IMR-90 (cell line): ENCODE data around the gene EMID1. TPM values are rescaled to one million over a fixed set of nuclear protein-coding genes. Genes with fewer than 3 reads are reported as not detected.

Source experiments
- ATAC-seq: fragments of 200-7000 bp; cut with Tn5 transposase; 2 replicates; pipeline ENCODE4 v1.9.1; 2020; ENCODE audit warnings: low read depth, mild to moderate bottlenecking, moderate library complexity
- BruUV-seq: library from RNA; stranded (reverse); fragments of 400-500 nt; replicated peaks from 2 replicates; lab custom pipeline; 2021; lab: Mats Ljungman, UMichigan
- CTCF ChIA-PET: fragments of 300-600 bp; formaldehyde crosslinking; extraction: SDS; loops from one replicate; lab custom pipeline; 2021; ENCODE audit warnings: antibody characterized with exemption; lab: Yijun Ruan, JAX
- POLR2A ChIA-PET: fragments of 300-600 bp; sonication (Branson Sonifier 250); formaldehyde crosslinking; loops from one replicate; lab custom pipeline; 2022; ENCODE audit warnings: antibody characterized with exemption; ENCODE audit not compliant: unreplicated experiment; lab: Charles Lee
- DNase-seq: peaks from one replicate; pipeline ENCODE4 v3.0.0; 2013
- H2AFZ ChIP-seq: replicated peaks from 2 replicates; pipeline ENCODE3; 2013; ENCODE audit warnings: low read length, mild to moderate bottlenecking; ENCODE audit not compliant: poor library complexity
- H2AK5ac ChIP-seq: 2 replicates; pipeline ENCODE4 v1.6.1; 2013; ENCODE audit warnings: low read depth, low read length, inconsistent platforms
- H2AK9ac ChIP-seq: replicated peaks from 2 replicates; pipeline ENCODE3; 2013; ENCODE audit warnings: mild to moderate bottlenecking, low read depth, low read length, moderate library complexity; ENCODE audit not compliant: poor library complexity
- H2BK120ac ChIP-seq: 2 replicates; pipeline ENCODE4 v1.6.1; 2013; ENCODE audit warnings: low read depth, low read length, inconsistent platforms
- H2BK15ac ChIP-seq: 3 replicates; pipeline ENCODE4 v1.6.1; 2013; ENCODE audit warnings: low read depth, low read length, inconsistent platforms
- H2BK20ac ChIP-seq: 2 replicates; pipeline ENCODE4 v1.6.1; 2013; ENCODE audit warnings: low read depth, mild to moderate bottlenecking, inconsistent platforms, low read length, moderate library complexity
- H2BK5ac ChIP-seq: 2 replicates; pipeline ENCODE4 v1.6.1; 2013; ENCODE audit warnings: mild to moderate bottlenecking, low read depth, low read length, inconsistent platforms; ENCODE audit not compliant: poor library complexity, severe bottlenecking
- H3K14ac ChIP-seq: replicated peaks from 2 replicates; pipeline ENCODE4 v1.6.1; 2013; ENCODE audit warnings: low read depth, low read length, inconsistent platforms
- H3K18ac ChIP-seq: 2 replicates; pipeline ENCODE4 v1.6.1; 2013; ENCODE audit warnings: low read depth, low read length, control low read depth
- H3K23ac ChIP-seq: 2 replicates; pipeline ENCODE4 v1.6.1; 2013; ENCODE audit warnings: low read depth, low read length, inconsistent platforms
- H3K27ac ChIP-seq: 2 replicates; pipeline ENCODE4 v1.5.1; 2013; ENCODE audit warnings: mild to moderate bottlenecking, control low read depth, low read length; ENCODE audit not compliant: insufficient read depth
- H3K27me3 ChIP-seq: 2 replicates; pipeline ENCODE4 v1.6.1; 2013; ENCODE audit warnings: low read length; ENCODE audit not compliant: control insufficient read depth, insufficient read depth
- H3K36me3 ChIP-seq: 2 replicates; pipeline ENCODE4 v1.6.1; 2013; ENCODE audit warnings: low read length, mixed read lengths; ENCODE audit not compliant: control insufficient read depth, insufficient read depth
- H3K4ac ChIP-seq: 2 replicates; pipeline ENCODE4 v1.6.1; 2013; ENCODE audit warnings: low read depth, low read length, inconsistent platforms
- H3K4me1 ChIP-seq: 2 replicates; pipeline ENCODE4 v1.6.1; 2013; ENCODE audit warnings: low read length, mixed read lengths; ENCODE audit not compliant: control insufficient read depth, insufficient read depth
- H3K4me2 ChIP-seq: 2 replicates; pipeline ENCODE4 v1.6.1; 2013; ENCODE audit warnings: low read depth, mild to moderate bottlenecking, control low read depth, low read length, moderate library complexity
- H3K4me3 ChIP-seq: 2 replicates; pipeline ENCODE4 v1.5.1; 2013; ENCODE audit warnings: low read depth, mild to moderate bottlenecking, control low read depth, low read length, moderate library complexity; ENCODE audit not compliant: insufficient read depth
- H3K56ac ChIP-seq: 2 replicates; pipeline ENCODE4 v1.6.1; 2013; ENCODE audit warnings: low read length, inconsistent platforms; ENCODE audit not compliant: insufficient read depth; ENCODE audit errors: extremely low read depth
- H3K79me1 ChIP-seq, 2 experiments: 2 replicates each; pipeline ENCODE4 v1.6.1; 2013; ENCODE audit warnings: low read length in 2 of 2, inconsistent platforms in 1 of 2, low read depth in 1 of 2
- H3K9ac ChIP-seq: 2 replicates; pipeline ENCODE4 v1.6.1; 2013; ENCODE audit warnings: low read depth, low read length, control low read depth
- H3K9me1 ChIP-seq: 2 replicates; pipeline ENCODE4 v1.6.1; 2013; ENCODE audit warnings: low read length, inconsistent platforms; ENCODE audit not compliant: insufficient read depth
- H3K9me3 ChIP-seq: 2 replicates; pipeline ENCODE4 v1.6.1; 2013; ENCODE audit warnings: low read length; ENCODE audit not compliant: control insufficient read depth, insufficient read depth
- H4K20me1 ChIP-seq: 2 replicates; pipeline ENCODE4 v1.6.1; 2013; ENCODE audit warnings: low read length, inconsistent platforms; ENCODE audit not compliant: insufficient read depth
- H4K5ac ChIP-seq: 2 replicates; pipeline ENCODE4 v1.6.1; 2013; ENCODE audit warnings: mild to moderate bottlenecking, low read depth, low read length, control low read depth
- H4K8ac ChIP-seq, 2 experiments: 2 replicates each; pipeline ENCODE4 v1.6.1; 2013; ENCODE audit warnings: low read depth in 2 of 2, low read length in 2 of 2, control low read depth in 1 of 2, inconsistent platforms in 1 of 2
- H4K91ac ChIP-seq: 2 replicates; pipeline ENCODE4 v1.6.1; 2013; ENCODE audit warnings: low read depth, low read length, inconsistent platforms; ENCODE audit not compliant: insufficient read depth
- FOS ChIP-seq: fragments of 150-350 bp; IDR thresholded peaks from 2 replicates; pipeline ENCODE4 v1.6.1; 2016; ENCODE audit warnings: low read depth, low read length
- MXI1 ChIP-seq: IDR thresholded peaks from 2 replicates; pipeline ENCODE4 v1.6.1; 2012; ENCODE audit warnings: low read depth, mild to moderate bottlenecking, low read length, moderate library complexity, borderline replicate concordance
- WGBS, 2 experiments: methylation state at CpG; one replicate each; pipeline versions ENCODE4 v1.1.5 to v1.1.7; 2013; ENCODE audit warnings: missing lambda C conversion rate in 2 of 2; ENCODE audit not compliant: insufficient read length in 1 of 2; ENCODE audit errors: extremely low coverage in 2 of 2; 5-methylcytosine and 5-hydroxymethylcytosine counted together
- dilution Hi-C: fragments of 300-500 bp; cut with HindIII; formaldehyde crosslinking; loops from one replicate; pipeline ENCODE4 v1.14.3; 2018; ENCODE audit warnings: low sequenced_read_pairs; ENCODE audit not compliant: unreplicated experiment
- in situ Hi-C: fragments of 300-500 bp; cut with MboI; formaldehyde crosslinking; loops from 3 replicates; pipeline ENCODE4 v1.14.3; 2019; ENCODE audit warnings: low sequenced_read_pairs, inconsistent platforms, mixed read lengths
- intact Hi-C: fragments of 100-400 bp; cut with micrococcal nuclease; formaldehyde crosslinking; loops from 2 replicates; pipeline ENCODE4 v1.10.0; 2022
- polyA plus RNA-seq, 3 experiments: library from polyadenylated mRNA; depleted of rRNA; stranded (reverse); fragments of >200 nt; gene quantifications; 2 replicates each; pipeline ENCODE4 v1.2.3, GENCODE V29; 2012; ENCODE audit warnings: low replicate concordance in 1 of 3
- total RNA-seq: library from RNA; depleted of rRNA; stranded (reverse); fragments of >200 nt; gene quantifications from 2 replicates; pipeline ENCODE4 v1.2.3, GENCODE V29; 2012
- TF ChIP-seq, protein P1 (sequence below): fragments of 150-350 bp; IDR thresholded peaks from 2 replicates; pipeline ENCODE4 v1.6.1; 2016; ENCODE audit warnings: low read depth, mild to moderate bottlenecking, low read length, moderate library complexity, borderline replicate concordance

EMID1 gene
- total and polyA plus RNA-seq, 2 of the 4 experiments (the other 2 are of a cell fraction): 0.54 to 1.3 TPM

DNA sequence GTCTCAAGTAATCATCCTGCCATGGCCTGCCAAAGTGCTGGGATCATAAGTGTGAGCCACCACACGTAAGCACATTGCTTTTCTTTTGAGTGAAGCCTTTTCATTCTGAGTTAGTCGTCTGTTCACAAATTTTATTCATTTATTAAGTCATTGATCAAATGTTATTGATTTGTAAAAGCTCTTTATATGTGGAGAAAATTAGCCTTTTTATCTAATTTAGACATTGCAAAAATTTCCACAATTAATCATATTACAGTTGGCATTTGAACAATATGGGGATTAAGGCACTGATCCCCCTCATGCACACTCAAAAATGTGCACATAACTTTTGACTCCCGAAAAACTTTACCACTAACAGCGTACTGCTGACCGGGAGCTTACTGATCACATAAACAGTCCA, 7.5 kb upstream of the EMID1 start:
- in situ Hi-C loops: no loop called here
- CTCF ChIA-PET: no interaction called here
- Histone ChIP-seq H4K8ac (no peak overlapping the region), H2AK5ac (no peak overlapping the region), H4K5ac (no peak overlapping the region), H2AFZ (no peak overlapping the region), H2BK5ac (no peak overlapping the region), H2BK20ac (no peak overlapping the region), H4K91ac (no peak overlapping the region), H3K14ac (no peak overlapping the region), H2AK9ac (no peak overlapping the region), H3K4ac (no peak overlapping the region), H2BK120ac (no peak overlapping the region), H3K4me3 (no peak overlapping the region), H3K56ac (no peak overlapping the region), H3K9me1 (peaks cover 12% of the 10 kb centered on the region; the same call in 1 of the 2 replicates), H3K9me3 (no peaks in the 10 kb centered on the region), H4K20me1 (no peaks in the 10 kb centered on the region), H2BK15ac (no peak overlapping the region), H3K79me1 (no peaks in the 10 kb centered on the region), H3K9ac (no peak overlapping the region), H3K36me3 (no peaks in the 10 kb centered on the region), H3K18ac (no peak overlapping the region), H3K23ac (no peak overlapping the region), H3K27me3 (peaks cover 2% of the 10 kb centered on the region; the same call in 1 of the 2 replicates), H3K4me2 (no peak overlapping the region), H3K27ac (no peak overlapping the region), H3K4me1 (peaks cover 9% of the 10 kb centered on the region; the same call in 1 of the 2 replicates)
- no CpG with 5 or more reads among the region's 5 CpGs for WGBS, 2 experiments
- POLR2A ChIA-PET: no interaction called here
- TF ChIP-seq, protein P1, sequence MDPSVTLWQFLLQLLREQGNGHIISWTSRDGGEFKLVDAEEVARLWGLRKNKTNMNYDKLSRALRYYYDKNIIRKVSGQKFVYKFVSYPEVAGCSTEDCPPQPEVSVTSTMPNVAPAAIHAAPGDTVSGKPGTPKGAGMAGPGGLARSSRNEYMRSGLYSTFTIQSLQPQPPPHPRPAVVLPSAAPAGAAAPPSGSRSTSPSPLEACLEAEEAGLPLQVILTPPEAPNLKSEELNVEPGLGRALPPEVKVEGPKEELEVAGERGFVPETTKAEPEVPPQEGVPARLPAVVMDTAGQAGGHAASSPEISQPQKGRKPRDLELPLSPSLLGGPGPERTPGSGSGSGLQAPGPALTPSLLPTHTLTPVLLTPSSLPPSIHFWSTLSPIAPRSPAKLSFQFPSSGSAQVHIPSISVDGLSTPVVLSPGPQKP: no peak
- TF ChIP-seq FOS (no peak), MXI1 (no peak)
- intact Hi-C loops: no loop called here
- dilution Hi-C loops: no loop called here
- BruUV-seq: no TSS peak
- no peak for DNase-seq
- ATAC-seq: no peak
